Psoas muscle (tissue), 8 donors: Measurements from ENCODE around the gene EPX. TPM values are rescaled to one million over a fixed set of nuclear protein-coding genes. Genes with fewer than 3 reads are reported as not detected.
A peak's percentile ranks its signal among the peaks of the same experiment; 100 is the strongest.

Experiments used
- ATAC-seq, 4 donors: fragments of 200-7000 bp; cut with Tn5 transposase; one replicate each; pipeline ENCODE4 v1.9.1; 2020; ENCODE audit warnings: moderate library complexity in 3 of 4, mild to moderate bottlenecking in 2 of 4
- DNase-seq, 2 donors: peaks; one replicate each; pipeline ENCODE4 v3.0.0-alpha.2; 2020
- H3K27ac ChIP-seq: fragments of 200-600 bp; one replicate; pipeline ENCODE4 v1.8.0; 2022
- H3K27me3 ChIP-seq, 3 donors: fragments of 200-600 bp in 1 of 3; one replicate each; pipeline versions ENCODE4 v1.6.1 to v1.8.0; 2013 to 2022; ENCODE audit warnings: low read length in 2 of 3, mild to moderate bottlenecking in 2 of 3, moderate library complexity in 1 of 3; ENCODE audit not compliant: insufficient read depth in 3 of 3
- H3K36me3 ChIP-seq, 2 donors: fragments of 200-600 bp in 1 of 2; one replicate each; pipeline versions ENCODE4 v1.6.1 to v1.8.0; 2013 to 2022; ENCODE audit warnings: low read depth in 1 of 2, mild to moderate bottlenecking in 1 of 2, moderate library complexity in 1 of 2; ENCODE audit not compliant: insufficient read depth in 1 of 2
- H3K4me1 ChIP-seq: fragments of 200-600 bp; one replicate; pipeline ENCODE4 v1.8.0; 2022
- H3K4me3 ChIP-seq: fragments of 200-600 bp; one replicate; pipeline ENCODE4 v1.8.0; 2022; ENCODE audit warnings: mild to moderate bottlenecking
- H3K9me3 ChIP-seq: fragments of 200-600 bp; one replicate; pipeline ENCODE4 v1.8.0; 2022
- WGBS, 3 donors: extraction: QIAGEN DNeasy Blood & Tissue Kit; methylation state at CpG; one replicate each; pipeline versions ENCODE4 v1.1.6 to v1.1.7; 2013; 5-methylcytosine and 5-hydroxymethylcytosine counted together
- intact Hi-C, 2 donors: fragments of 100-400 bp; cut with DNase I; formaldehyde crosslinking; loops; one replicate each; pipeline versions ENCODE4 v1.11.0 to v1.14.2; 2022
- polyA plus RNA-seq, 3 donors: library from polyadenylated mRNA; stranded (reverse); fragments of 200-250 nt; gene quantifications; one replicate each; pipeline ENCODE4 v1.2.3, GENCODE V29; 2013
- total RNA-seq, 4 donors: library from RNA; stranded (reverse); fragmentation: NEBNext Ultra II Directional in 2 of 4; extraction: Animal tissue kit (Norgen Biotek cat#: 25700) in 2 of 4; gene quantifications; one replicate each; pipeline versions ENCODE4 v1.2.1 to v1.2.4, GENCODE V29; 2021 to 2023
- TF ChIP-seq, protein P1 (sequence below): fragments of 200-600 bp; IDR thresholded peaks from one replicate; pipeline ENCODE4 v1.8.0; 2022; ENCODE audit warnings: antibody characterized with exemption
- donor health status: healthy with polysubstance abuse.
- donor health status: DM: no; HTN: no; CAD: no; lungs with moderate emphysema.
- donor health status: Bipolar disorder and iron deficiency.
- donor health status: healthy.
- donor health status: DM: yes; HTN: yes; CAD: no.
- donor health status: DM: no; HTN: no; CAD: no.
- donor health status: DM: no; HTN: no; CAD: no.
- donor health status: DM: yes; HTN: yes; CAD: no.

EPX gene
- total and polyA plus RNA-seq, 7 donors: 0.12 TPM; not detected in 6

DNA sequence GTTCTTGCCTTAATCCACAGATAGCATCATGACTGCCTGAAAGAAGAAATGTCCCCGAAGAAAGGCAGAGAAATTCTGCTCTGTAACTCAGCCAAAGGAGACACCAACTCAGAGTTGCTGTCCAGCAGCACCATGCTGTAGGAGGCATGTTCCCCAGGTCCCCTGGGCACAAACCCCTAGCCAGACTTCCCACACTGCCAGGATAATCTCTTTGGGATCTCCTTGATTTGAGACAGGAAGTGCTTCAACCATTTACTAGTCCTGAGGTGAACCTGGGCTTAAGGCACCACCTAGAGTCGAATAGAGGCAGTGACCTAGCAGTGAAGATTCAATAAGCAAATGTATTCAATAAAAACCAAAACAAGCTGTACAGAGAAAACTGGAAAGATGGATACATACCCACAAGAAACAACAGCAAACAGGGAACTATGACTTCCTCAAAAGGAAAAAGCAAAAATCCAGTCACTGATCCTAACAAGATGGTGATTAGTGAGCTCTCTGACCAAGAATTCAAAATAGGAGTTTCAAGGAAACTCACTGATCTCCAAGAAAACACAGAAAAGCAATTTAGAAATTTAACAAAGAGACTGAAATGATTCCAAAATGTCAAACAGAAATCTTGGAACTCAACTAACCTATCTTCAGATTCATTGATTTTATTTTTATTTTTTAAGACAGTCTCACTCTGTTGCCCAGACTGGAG is 20.0 kb upstream of the EPX start:
- H3K36me3 ChIP-seq: no peaks in the 10 kb centered on the region
- intact Hi-C loops: no loop called here
- no peaks in the 10 kb centered on the region for H3K4me1 ChIP-seq
- TF ChIP-seq, protein P1, sequence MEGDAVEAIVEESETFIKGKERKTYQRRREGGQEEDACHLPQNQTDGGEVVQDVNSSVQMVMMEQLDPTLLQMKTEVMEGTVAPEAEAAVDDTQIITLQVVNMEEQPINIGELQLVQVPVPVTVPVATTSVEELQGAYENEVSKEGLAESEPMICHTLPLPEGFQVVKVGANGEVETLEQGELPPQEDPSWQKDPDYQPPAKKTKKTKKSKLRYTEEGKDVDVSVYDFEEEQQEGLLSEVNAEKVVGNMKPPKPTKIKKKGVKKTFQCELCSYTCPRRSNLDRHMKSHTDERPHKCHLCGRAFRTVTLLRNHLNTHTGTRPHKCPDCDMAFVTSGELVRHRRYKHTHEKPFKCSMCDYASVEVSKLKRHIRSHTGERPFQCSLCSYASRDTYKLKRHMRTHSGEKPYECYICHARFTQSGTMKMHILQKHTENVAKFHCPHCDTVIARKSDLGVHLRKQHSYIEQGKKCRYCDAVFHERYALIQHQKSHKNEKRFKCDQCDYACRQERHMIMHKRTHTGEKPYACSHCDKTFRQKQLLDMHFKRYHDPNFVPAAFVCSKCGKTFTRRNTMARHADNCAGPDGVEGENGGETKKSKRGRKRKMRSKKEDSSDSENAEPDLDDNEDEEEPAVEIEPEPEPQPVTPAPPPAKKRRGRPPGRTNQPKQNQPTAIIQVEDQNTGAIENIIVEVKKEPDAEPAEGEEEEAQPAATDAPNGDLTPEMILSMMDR: peak; percentile 30
- no peak overlapping the region for H3K4me3 ChIP-seq
- no peak for ATAC-seq
- H3K27me3 ChIP-seq: peaks cover 0 to 15% (median 5%) of the 10 kb centered on the region in 3 donors
- H3K9me3 ChIP-seq: no peaks in the 10 kb centered on the region
- WGBS, 3 donors: 30 to 45% (median 34%) methylated on average over 2 of the region's 2 CpGs
- no peak for DNase-seq
- no peak overlapping the region for H3K27ac ChIP-seq

DNA sequence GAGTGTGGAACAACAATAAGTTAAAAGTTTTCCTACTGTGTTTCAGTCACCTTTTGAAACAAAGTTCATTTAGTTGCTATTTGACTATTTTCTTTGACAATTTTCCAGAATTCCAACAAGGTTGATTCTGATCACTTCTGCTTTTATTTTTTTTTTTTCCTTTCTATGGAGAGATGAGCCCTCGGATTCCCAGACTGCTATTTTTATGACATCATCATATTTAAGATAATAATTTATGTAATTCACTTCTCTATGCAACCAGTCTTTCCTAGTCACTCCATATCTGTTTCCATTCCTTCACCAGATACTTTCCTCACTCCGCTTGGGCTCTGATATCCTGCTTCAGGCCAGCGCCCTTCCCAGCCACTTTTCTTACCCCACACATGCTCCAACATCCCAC is 17.7 kb upstream of the EPX start:
- Histone ChIP-seq H3K4me1 (no peaks in the 10 kb centered on the region), H3K27me3 (peaks cover 0 to 11% (median 2%) of the 10 kb centered on the region in 3 donors), H3K4me3 (no peak overlapping the region), H3K36me3 (no peaks in the 10 kb centered on the region), H3K27ac (no peak overlapping the region), H3K9me3 (no peaks in the 10 kb centered on the region)
- WGBS, 3 donors: 49 to 51% (median 51%) methylated on average over 3 of the region's 3 CpGs
- ATAC-seq (no peak), DNase-seq (no peak)
- TF ChIP-seq, protein P1: no peak
- intact Hi-C loops: no loop called here

DNA sequence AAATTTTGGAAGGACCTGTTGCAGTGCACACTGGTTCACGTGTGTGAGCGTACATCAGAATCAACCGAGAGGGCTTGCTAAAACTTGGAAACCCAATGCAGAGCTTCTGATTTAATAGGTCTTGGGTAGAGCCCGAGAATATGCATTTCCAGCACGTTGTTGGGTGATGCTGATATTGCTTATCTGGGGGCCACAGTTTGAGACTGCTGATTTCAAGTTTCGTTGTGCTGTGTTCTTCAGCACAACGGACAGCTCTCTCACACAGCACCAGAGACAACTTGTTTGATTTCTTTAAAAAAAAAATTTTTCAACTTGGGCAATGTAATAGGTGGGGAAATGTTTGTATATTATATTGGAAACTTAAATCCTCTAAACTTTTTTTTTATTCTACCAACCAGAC is 16.3 kb upstream of the EPX start:
- no peak for ATAC-seq
- Histone ChIP-seq H3K4me1 (no peaks in the 10 kb centered on the region), H3K27ac (no peak overlapping the region), H3K27me3 (peaks cover 0 to 6% (median 2%) of the 10 kb centered on the region in 3 donors), H3K36me3 (no peaks in the 10 kb centered on the region), H3K9me3 (no peaks in the 10 kb centered on the region), H3K4me3 (no peak overlapping the region)
- no peak for DNase-seq
- 39 to 41% (median 40%) methylated on average over 7 of the region's 7 CpGs for WGBS, 3 donors
- intact Hi-C loops: no loop called here
- TF ChIP-seq, protein P1: no peak

DNA sequence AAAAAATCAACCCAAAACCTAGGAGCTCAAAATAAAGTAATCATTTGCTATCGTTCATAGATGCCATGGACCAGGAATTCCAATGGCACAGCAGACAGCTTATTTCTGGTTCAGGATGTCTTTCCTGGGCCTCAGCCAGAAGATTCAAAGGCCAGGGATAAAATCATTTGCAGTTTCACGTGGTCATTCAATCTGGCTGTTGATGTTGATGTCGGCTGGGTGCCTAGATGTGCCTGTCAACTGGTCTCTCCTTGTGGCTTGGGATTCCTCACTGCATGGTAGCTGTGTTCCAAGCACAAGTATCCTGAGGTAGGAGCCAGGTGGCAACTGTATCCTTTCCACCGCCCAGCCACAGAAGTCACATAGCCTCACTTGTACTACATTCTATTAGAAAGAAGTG is 10.7 kb upstream of the EPX start:
- Histone ChIP-seq H3K9me3 (no peaks in the 10 kb centered on the region), H3K27me3 (peaks cover 0 to 4% (median 1%) of the 10 kb centered on the region in 3 donors), H3K36me3 (no peaks in the 10 kb centered on the region), H3K27ac (no peak overlapping the region), H3K4me3 (no peak overlapping the region), H3K4me1 (no peaks in the 10 kb centered on the region)
- intact Hi-C loops: no loop called here
- WGBS, 3 donors: 31 to 53% (median 39%) methylated on average over 4 of the region's 4 CpGs
- ATAC-seq (no peak), DNase-seq (no peak)
- TF ChIP-seq, protein P1: no peak

DNA sequence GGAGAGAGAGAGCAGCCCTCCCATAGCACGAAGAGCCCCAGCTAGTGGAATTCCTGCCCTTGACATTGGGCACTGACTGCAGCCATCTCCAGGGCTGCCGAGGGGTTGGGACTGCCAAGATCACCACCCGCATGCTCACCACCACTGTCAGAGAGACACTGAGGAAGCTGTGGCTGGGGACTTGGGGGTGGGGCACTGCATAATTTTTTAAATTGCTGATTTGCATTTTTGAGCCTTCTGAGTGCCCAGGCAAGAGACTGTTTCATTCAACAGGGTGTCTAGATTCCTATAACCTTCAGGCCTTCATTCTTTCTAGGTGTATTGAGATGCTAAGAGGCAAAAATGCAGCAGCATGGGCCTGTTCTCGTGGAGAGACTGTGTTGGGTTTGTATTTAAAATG is 9.0 kb upstream of the EPX start:
- H3K4me3 ChIP-seq: no peak overlapping the region
- no peaks in the 10 kb centered on the region for H3K9me3 ChIP-seq
- no peak overlapping the region for H3K27ac ChIP-seq
- TF ChIP-seq, protein P1: no peak
- DNase-seq (no peak), ATAC-seq (no peak)
- intact Hi-C loops: no loop called here
- no peaks in the 10 kb centered on the region for H3K4me1 ChIP-seq
- no peaks in the 10 kb centered on the region for H3K36me3 ChIP-seq
- H3K27me3 ChIP-seq: peaks cover 0 to 6% (median 0%) of the 10 kb centered on the region in 3 donors
- 76 to 85% (median 77%) methylated on average over 4 of the region's 4 CpGs for WGBS, 3 donors
